Retinal pigment epithelial cell (primary cell): ENCODE results near the gene RALA.
"Not testable (repeated sequence)": the region's sequence is repeated elsewhere in the genome, so short reads cannot be mapped to it uniquely, and the experiment has no call there.

Experiments used
- DNase-seq: peaks from one replicate; pipeline ENCODE4 v3.0.0-alpha.2; 2010; ENCODE audit warnings: low read depth
- H3K4me3 ChIP-seq: 2 replicates; pipeline ENCODE4 v1.5.1; 2011; ENCODE audit warnings: mild to moderate bottlenecking, low read length, control low read depth, moderate library complexity
- TF ChIP-seq, protein P1 (sequence below): conservative IDR thresholded peaks from 2 replicates; pipeline ENCODE4 v1.5.1; 2011; ENCODE audit warnings: low read depth, low read length, control low read depth, inconsistent platforms

The RALA gene

DNA sequence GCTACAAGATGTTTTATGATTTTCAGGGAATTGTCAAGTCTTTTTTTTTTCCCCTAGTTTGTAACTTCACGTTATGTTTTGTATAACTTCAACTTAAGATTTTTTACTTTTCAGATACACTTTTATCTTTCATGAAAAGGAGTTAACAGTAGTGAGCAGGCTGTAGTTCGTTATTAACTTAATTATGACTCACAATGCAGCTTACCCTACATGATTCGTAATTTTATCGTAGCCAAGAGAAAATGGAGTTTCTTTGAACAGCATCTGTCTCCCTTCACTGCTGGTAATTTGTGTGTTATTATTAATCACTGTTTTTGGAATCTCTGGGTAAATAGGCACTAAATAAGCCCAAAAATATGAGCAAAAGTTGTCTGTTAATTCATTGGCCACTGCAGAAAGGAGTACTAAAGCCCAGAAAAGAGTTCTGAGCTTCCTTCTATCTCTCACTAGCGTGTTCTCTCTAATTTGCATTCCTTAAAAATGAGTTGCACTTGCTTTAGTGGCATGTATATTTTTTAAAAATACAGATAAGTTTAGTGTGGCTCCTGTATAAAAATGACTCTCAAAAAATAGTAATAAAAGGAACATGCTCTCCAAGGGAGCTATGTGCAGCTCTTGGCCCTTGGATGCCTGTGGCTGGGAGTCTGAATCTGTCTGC, 36.1 kb downstream of the RALA start:
- no peak overlapping the region for H3K4me3 ChIP-seq
- TF ChIP-seq, protein P1, sequence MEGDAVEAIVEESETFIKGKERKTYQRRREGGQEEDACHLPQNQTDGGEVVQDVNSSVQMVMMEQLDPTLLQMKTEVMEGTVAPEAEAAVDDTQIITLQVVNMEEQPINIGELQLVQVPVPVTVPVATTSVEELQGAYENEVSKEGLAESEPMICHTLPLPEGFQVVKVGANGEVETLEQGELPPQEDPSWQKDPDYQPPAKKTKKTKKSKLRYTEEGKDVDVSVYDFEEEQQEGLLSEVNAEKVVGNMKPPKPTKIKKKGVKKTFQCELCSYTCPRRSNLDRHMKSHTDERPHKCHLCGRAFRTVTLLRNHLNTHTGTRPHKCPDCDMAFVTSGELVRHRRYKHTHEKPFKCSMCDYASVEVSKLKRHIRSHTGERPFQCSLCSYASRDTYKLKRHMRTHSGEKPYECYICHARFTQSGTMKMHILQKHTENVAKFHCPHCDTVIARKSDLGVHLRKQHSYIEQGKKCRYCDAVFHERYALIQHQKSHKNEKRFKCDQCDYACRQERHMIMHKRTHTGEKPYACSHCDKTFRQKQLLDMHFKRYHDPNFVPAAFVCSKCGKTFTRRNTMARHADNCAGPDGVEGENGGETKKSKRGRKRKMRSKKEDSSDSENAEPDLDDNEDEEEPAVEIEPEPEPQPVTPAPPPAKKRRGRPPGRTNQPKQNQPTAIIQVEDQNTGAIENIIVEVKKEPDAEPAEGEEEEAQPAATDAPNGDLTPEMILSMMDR, result no peak
- no peak for DNase-seq

GRCh38 chr7:39661960-39662359, 38.6 kb downstream of the RALA start:
- DNase-seq, result no peak
- TF ChIP-seq, protein P1, result no peak
- H3K4me3 ChIP-seq, result no peak overlapping the region

DNA sequence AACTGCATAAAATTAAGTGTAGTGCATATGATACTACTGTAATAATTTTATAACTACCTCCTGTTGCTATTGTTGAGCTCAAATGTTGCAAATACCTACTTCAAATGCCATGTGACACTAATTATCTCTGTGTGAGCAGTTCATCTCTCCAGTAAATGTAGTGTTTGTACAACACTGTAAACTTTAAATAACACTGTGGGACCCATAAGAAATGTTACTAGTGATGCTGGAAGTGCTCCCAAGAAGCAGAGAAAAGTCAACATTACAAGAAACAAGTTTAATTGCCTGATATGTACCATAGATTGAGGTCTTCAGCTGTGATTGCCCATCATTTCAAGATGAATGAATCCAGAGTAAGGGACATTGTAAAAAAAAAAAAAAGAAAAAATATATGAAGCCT, 39.9 kb downstream of the RALA start:
- TF ChIP-seq, protein P1, result no peak
- no peak overlapping the region for H3K4me3 ChIP-seq
- no peak for DNase-seq

DNA sequence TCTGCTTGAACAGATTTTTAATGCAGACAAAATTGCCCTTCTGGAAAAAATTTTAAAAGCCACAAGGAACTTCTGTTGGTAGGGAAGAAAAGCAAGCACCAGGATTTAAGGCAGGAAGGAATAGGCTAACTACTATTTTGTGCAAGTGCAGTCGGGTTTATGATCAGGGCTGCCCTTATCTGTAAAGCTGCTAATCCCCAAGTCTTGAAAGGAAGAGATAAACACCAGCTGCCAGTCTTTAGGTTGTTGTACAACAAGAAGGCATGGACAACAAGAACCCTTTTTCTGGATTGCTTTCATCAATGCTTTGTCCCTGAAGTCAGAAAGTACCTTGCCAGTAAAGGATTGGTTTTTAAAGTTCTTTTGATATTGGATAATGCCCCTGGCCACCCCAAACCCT, 40.7 kb downstream of the RALA start:
- DNase-seq, result no peak
- H3K4me3 ChIP-seq, result no peak overlapping the region
- TF ChIP-seq, protein P1, result no peak

DNA sequence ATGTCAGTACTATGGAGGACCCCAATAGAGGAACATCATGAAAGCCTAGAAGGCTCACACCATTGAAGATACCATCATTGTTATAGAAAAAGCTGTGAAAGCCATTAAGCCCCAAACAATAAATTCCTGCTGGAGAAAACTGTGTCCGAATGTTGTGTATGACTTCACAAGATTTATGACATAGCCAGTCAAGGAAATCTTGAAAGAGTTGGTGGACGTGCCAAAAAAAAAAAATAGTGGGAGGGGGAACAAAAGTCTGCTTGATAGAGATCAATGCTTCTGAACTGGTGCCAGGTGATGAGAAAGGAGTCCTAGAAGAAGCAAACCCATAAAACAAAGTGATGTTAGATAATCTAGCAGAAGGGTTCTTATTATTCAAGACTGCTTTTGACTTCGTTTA, 41.2 kb downstream of the RALA start:
- TF ChIP-seq, protein P1, result no peak
- no peak for DNase-seq
- no peak overlapping the region for H3K4me3 ChIP-seq

- H3K4me3 ChIP-seq, result no peak overlapping the region
- DNase-seq, result no peak
- TF ChIP-seq, protein P1, result no peak
Measured at GRCh38 chr7:39666562-39666961, 43.2 kb downstream of the RALA start.

- DNase-seq, result no peak
- TF ChIP-seq, protein P1, result no peak
Measured at GRCh38 chr7:39667341-39667923, 44.1 kb downstream of the RALA start.

DNA sequence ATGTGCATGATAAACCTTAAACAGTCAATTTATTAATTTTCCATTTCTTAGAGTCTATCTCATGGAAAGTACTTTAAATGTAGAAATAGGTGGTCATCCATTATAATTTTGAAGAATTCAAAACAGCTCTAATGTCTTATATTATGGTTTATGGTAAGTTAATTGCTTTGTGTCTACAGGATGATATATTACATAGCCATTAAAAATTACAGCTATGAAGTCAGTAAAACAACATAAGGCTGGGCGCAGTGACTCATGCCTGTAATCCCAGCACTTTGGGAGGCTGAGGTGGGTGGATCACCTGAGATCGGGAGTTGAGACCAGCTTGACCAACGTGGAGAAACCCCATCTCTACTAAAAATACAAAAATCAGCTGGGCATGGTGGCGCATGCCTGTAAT, 44.9 kb downstream of the RALA start:
- not testable (repeated sequence) for DNase-seq, H3K4me3 ChIP-seq

More at GRCh38 chr7:39667341-39667923, 44.1 kb downstream of the RALA start:
- no peak overlapping the region for H3K4me3 ChIP-seq
